ENCODE measurements around the gene LRRK2. TPM values are rescaled to one million over a fixed set of nuclear protein-coding genes. Genes with fewer than 3 reads are reported as not detected.

Gene LRRK2
- total and polyA plus RNA-seq, 2 of the 13 experiments (the other 11 are each of a cell fraction or from before 2014, with no cell fraction given), result not detected

DNA sequence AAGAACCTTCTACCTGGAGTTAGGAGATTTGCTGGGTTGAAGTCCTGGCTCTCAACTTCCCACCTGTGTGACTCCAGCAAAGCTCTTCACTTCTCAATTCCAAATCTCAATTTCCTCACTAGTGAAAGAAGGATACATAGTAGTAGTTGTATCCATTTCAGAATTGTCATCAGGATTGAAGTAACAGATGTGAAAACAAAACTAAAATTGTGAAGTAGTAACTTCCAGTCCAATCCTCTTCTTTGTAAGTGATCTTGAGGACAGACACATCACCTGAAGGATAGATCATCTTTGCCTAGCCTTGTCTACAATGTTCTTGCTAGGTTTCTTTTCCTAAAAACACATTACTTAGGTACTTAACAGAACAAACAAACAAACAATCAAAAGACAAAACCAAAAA, 1.2 kb upstream of the LRRK2 start (continued):
- TF ChIP-seq, protein P1, sequence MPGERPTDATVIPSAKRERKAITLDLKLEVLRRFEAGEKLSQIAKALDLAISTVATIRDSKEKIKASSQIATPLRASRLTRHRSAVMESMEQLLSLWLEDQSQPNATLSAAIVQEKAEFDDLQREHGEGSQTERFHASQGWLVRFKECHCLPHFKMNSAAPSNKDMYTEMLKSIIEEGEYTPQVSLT (CRISPR knock-in tag; IDR thresholded peaks at IDR 0.05; ENCODE audit: borderline replicate concordance, low read depth), result no peak
- TF ChIP-seq SMAD3 (CRISPR knock-in tag; IDR thresholded peaks at IDR 0.05) (no peak), JUND (CRISPR knock-in tag; IDR thresholded peaks at IDR 0.05) (no peak)

DNA sequence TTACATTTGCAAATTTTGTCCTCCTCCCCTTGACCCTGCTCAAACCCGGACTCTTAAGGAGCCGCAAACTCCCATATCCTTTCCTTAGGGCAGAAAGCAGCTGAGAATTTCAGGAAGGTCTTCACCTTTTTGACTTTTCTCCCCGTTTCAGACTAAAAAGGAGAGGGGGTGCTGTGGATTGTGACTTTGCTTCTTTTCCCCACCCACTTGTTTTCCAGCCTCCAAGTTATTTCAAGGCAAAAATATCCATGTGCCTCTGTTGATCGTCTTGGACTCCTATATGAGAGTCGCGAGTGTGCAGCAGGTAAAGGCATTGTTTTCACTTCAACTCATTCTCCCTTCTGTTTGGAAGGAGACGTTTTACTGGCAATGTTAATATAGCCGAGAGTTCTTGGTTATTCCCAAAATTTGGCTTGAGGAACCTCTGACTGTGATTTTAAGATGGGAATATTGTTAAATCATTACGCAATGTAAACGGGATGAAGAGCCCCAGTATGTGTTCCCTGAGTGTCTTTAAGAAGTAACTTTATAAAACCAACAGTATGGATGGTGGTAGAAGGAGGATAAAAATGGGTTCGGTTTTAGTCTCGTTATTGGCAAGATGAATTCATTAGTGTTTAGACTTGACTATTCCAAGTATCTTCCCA, 663 bp downstream of the LRRK2 start:
- no TSS peak for BruUV-seq (replicated peaks)
- FAIRE-seq, result no peak
- in situ Hi-C loops (cut with HindIII; ENCODE audit: extremely low pct_ligation_motif_present, low pct_unique_long_range_greater_than_20kb), result no loop called here

DNA sequence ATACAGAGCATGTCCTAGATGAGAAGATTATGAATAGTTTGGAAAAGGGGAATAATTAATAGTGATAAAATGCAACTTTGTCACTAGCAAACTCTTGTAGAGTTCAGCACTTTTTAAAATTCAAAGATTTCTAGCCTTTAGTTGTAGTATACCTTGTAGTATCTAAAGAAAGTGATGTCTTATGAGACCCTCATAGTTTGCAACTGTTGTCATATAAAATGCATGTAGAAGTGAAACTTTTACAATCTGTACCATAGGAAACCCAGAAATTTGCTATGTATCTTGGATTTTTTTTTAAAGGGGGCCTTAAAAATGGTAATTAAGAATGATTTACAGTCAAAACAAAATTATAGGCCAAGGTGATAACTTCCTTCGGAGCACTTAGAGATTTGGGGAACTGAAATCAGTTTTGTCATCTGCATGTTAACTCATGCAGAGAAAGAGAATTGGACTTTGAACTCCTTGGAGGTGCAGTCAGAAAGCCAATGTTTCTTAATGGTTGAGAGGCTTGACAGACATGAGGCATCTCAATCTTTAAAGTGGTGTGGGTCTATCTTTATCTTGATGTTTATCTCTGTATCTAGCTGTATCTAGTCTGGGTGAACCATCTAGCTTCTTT, 1.3 kb downstream of the LRRK2 start:
- H3K4me2 ChIP-seq (ENCODE audit: low read depth, low read length), result no peak overlapping the region
- DNase-seq (ENCODE audit: low spot score) (no peak), ATAC-seq (no peak), FAIRE-seq (no peak)
- H3K9me3 ChIP-seq (ENCODE audit: low read length), result no peaks in the 10 kb centered on the region
- CTCF ChIA-PET (ENCODE audit: low intra/inter-chr PET ratio, low total read pairs), result no interaction called here
- intact Hi-C loops (cut with micrococcal nuclease; ENCODE audit: unreplicated experiment), result no loop called here
- H3K27me3 ChIP-seq (ENCODE audit: control insufficient read depth in 1 of 2, insufficient read depth in 2 of 2, low read length in 2 of 2), result peaks cover 0 to 28% of the 10 kb centered on the region in 2 experiments; a peak in 3 of 5 replicates
- H3K9ac ChIP-seq (ENCODE audit: insufficient read depth, low read depth, low read length), result no peak overlapping the region
- WGBS (ENCODE audit: low lambda C conversion rate), result 93% methylated on average over 1 of the region's 1 CpG
- in situ Hi-C loops (cut with HindIII; ENCODE audit: extremely low pct_ligation_motif_present, low pct_unique_long_range_greater_than_20kb), result no loop called here
- BruUV-seq (replicated peaks), result no TSS peak
- H2AFZ ChIP-seq (ENCODE audit: low read length), result no peak overlapping the region
- no peaks in the 10 kb centered on the region for H3K36me3 ChIP-seq (replicated peaks in 1 of 2; ENCODE audit: control insufficient read depth in 1 of 2, insufficient read depth in 2 of 2, low read length in 2 of 2)
- peaks cover 5% of the 10 kb centered on the region; the same call in 1 of the 2 replicates for H3K4me1 ChIP-seq (ENCODE audit: insufficient read depth, low read length)
- no peak overlapping the region for H3K4me3 ChIP-seq (replicated peaks in 1 of 3; ENCODE audit: insufficient read depth in 1 of 3, low read depth in 2 of 3, low read length in 3 of 3)
- H4K20me1 ChIP-seq (ENCODE audit: insufficient read depth, low read length), result no peaks in the 10 kb centered on the region
- TF ChIP-seq NR3C1 (CRISPR knock-in tag; IDR thresholded peaks at IDR 0.05) (no peak), PHF5A (CRISPR knock-in tag; IDR thresholded peaks at IDR 0.05; ENCODE audit: low read depth, unreplicated experiment) (no peak), ZNF564 (CRISPR knock-in tag; IDR thresholded peaks at IDR 0.05) (no peak)
- no peaks in the 10 kb centered on the region for H3K79me2 ChIP-seq (ENCODE audit: insufficient read depth, low read length)
- POLR2A ChIA-PET, result no interaction called here
- H3K27ac ChIP-seq (ENCODE audit: extremely low read length, insufficient read depth, low read length), result no peak overlapping the region

More for the DNA sequence above, 663 bp downstream of the LRRK2 start:
- Histone ChIP-seq H3K4me1 (ENCODE audit: insufficient read depth, low read length) (peaks cover 5% of the 10 kb centered on the region; the same call in 1 of the 2 replicates), H3K27me3 (ENCODE audit: control insufficient read depth in 1 of 2, insufficient read depth in 2 of 2, low read length in 2 of 2) (peaks cover 0 to 28% of the 10 kb centered on the region in 2 experiments; a peak in 3 of 5 replicates), H3K4me2 (ENCODE audit: low read depth, low read length) (peak overlapping the region; percentile 77), H3K79me2 (ENCODE audit: insufficient read depth, low read length) (no peaks in the 10 kb centered on the region), H4K20me1 (ENCODE audit: insufficient read depth, low read length) (no peaks in the 10 kb centered on the region), H2AFZ (ENCODE audit: low read length) (no peak overlapping the region), H3K27ac (ENCODE audit: extremely low read length, insufficient read depth, low read length) (no peak overlapping the region), H3K9ac (ENCODE audit: insufficient read depth, low read depth, low read length) (no peak overlapping the region), H3K36me3 (replicated peaks in 1 of 2; ENCODE audit: control insufficient read depth in 1 of 2, insufficient read depth in 2 of 2, low read length in 2 of 2) (no peaks in the 10 kb centered on the region), H3K4me3 (replicated peaks in 1 of 3; ENCODE audit: insufficient read depth in 1 of 3, low read depth in 2 of 3, low read length in 3 of 3) (no peak overlapping the region), H3K9me3 (ENCODE audit: low read length) (no peaks in the 10 kb centered on the region)
- ATAC-seq, result no peak
- whole genome bisulfite sequencing (ENCODE audit: low lambda C conversion rate), result 34% methylated on average over 12 of the region's 12 CpGs
- no peak for DNase-seq (ENCODE audit: low spot score)
- ChIA-PET CTCF (ENCODE audit: low intra/inter-chr PET ratio, low total read pairs) (no interaction called here), POLR2A (no interaction called here)
- intact Hi-C loops (cut with micrococcal nuclease; ENCODE audit: unreplicated experiment), result no loop called here
- TF ChIP-seq SAFB2 (CRISPR knock-in tag; IDR thresholded peaks at IDR 0.05; ENCODE audit: borderline replicate concordance, low read depth) (no peak), SIX1 (CRISPR knock-in tag; IDR thresholded peaks at IDR 0.05; ENCODE audit: borderline replicate concordance) (no peak), CEBPB (IDR thresholded peaks at IDR 0.05; ENCODE audit: borderline replicate concordance, low read depth, low read length) (peak; percentile 1; the same call in 1 of the 2 replicates)
